ENCODE measurements around the gene IGFL3.

- TF ChIP-seq, protein P1, sequence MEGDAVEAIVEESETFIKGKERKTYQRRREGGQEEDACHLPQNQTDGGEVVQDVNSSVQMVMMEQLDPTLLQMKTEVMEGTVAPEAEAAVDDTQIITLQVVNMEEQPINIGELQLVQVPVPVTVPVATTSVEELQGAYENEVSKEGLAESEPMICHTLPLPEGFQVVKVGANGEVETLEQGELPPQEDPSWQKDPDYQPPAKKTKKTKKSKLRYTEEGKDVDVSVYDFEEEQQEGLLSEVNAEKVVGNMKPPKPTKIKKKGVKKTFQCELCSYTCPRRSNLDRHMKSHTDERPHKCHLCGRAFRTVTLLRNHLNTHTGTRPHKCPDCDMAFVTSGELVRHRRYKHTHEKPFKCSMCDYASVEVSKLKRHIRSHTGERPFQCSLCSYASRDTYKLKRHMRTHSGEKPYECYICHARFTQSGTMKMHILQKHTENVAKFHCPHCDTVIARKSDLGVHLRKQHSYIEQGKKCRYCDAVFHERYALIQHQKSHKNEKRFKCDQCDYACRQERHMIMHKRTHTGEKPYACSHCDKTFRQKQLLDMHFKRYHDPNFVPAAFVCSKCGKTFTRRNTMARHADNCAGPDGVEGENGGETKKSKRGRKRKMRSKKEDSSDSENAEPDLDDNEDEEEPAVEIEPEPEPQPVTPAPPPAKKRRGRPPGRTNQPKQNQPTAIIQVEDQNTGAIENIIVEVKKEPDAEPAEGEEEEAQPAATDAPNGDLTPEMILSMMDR (conservative IDR thresholded peaks at IDR 0.05 in 1 of 2, IDR thresholded peaks at IDR 0.05 in 1 of 2; ENCODE audit: low read depth in 1 of 2, low read length in 2 of 2): no peak
- TF ChIP-seq EZH2 (IDR thresholded peaks at IDR 0.05; ENCODE audit: low read length, missing control alignments): no peak
Observed at GRCh38 chr19:46100344-46100743, 24.1 kb downstream of the IGFL3 start.
